Thyroid gland (tissue), 4 donors: ENCODE results near the gene LSM6.

Experiments used
- POLR2A ChIP-seq, 2 donors: fragments of 450-650 bp; IDR thresholded peaks; one replicate each; pipeline ENCODE4 v1.6.1; 2017; ENCODE audit warnings: antibody characterized with exemption in 2 of 2, mild to moderate bottlenecking in 2 of 2, moderate library complexity in 1 of 2
- TF ChIP-seq, protein P1 (sequence below), 6 experiments: fragments of 200-600 bp in 3 of 6; fragments of 450-650 bp in 3 of 6; sonication (generic) in 3 of 6; IDR thresholded peaks; one replicate each; pipeline ENCODE4 v1.5.1; 2016 to 2019; ENCODE audit warnings: antibody characterized with exemption in 6 of 6, mild to moderate bottlenecking in 2 of 6, inconsistent platforms in 1 of 6, moderate library complexity in 1 of 6

DNA sequence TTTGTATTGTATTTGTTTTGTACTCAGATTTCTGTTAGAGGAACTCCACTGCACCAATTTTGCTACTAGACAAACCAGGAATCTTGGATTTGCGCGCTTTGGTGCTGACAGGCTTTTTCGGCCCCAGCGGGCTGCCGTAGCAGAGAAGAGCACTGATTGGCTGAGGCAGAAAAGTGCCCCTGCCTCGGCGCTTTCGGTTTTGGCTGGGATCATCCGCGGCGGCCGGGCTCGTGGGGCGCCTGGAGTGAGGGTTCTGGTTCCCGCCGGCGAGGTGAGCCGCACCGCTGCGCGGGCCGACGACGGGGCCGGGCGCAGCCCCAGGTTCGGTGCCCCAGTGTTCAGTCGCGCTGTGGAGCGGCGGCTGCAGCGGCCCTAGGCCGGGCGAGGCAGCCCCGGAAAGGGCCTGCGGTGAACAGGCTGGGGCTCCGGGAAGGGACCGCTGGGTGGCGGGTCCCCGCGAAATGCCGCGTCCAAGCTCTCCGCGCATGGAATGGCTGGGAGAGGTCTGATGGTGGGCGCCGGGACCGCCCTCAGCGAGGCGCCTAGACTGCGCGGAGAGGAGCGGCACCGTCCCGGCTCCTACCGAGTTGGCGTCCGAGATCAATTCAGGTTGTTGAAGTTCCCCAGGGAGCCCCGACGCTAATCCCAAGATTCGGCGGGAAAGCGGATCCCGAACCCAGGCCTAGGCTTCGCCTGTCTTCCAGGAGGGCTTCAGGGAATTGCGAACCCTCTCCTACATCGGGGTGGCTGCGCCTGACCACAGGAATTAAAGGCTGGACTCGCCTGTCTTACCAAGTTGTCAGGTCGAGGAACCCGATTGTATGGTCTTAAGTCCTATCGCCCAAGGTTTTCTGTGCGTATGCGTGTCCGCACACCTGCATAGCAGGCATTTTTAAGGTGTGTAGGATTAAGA, at the start of gene LSM6:
- TF ChIP-seq, protein P1, sequence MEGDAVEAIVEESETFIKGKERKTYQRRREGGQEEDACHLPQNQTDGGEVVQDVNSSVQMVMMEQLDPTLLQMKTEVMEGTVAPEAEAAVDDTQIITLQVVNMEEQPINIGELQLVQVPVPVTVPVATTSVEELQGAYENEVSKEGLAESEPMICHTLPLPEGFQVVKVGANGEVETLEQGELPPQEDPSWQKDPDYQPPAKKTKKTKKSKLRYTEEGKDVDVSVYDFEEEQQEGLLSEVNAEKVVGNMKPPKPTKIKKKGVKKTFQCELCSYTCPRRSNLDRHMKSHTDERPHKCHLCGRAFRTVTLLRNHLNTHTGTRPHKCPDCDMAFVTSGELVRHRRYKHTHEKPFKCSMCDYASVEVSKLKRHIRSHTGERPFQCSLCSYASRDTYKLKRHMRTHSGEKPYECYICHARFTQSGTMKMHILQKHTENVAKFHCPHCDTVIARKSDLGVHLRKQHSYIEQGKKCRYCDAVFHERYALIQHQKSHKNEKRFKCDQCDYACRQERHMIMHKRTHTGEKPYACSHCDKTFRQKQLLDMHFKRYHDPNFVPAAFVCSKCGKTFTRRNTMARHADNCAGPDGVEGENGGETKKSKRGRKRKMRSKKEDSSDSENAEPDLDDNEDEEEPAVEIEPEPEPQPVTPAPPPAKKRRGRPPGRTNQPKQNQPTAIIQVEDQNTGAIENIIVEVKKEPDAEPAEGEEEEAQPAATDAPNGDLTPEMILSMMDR (IDR thresholded peaks at IDR 0.05): peak in 3 of 6 experiments; percentile 11 to 21 (median 14)
- TF ChIP-seq POLR2A (IDR thresholded peaks at IDR 0.05): peak in 1 of 2 donors; percentile 70
